ENCODE results near the gene LRRK2.
"Not testable (repeated sequence)": the region's sequence is repeated elsewhere in the genome, so short reads cannot be mapped to it uniquely, and the experiment has no call there.

LRRK2 gene

DNA sequence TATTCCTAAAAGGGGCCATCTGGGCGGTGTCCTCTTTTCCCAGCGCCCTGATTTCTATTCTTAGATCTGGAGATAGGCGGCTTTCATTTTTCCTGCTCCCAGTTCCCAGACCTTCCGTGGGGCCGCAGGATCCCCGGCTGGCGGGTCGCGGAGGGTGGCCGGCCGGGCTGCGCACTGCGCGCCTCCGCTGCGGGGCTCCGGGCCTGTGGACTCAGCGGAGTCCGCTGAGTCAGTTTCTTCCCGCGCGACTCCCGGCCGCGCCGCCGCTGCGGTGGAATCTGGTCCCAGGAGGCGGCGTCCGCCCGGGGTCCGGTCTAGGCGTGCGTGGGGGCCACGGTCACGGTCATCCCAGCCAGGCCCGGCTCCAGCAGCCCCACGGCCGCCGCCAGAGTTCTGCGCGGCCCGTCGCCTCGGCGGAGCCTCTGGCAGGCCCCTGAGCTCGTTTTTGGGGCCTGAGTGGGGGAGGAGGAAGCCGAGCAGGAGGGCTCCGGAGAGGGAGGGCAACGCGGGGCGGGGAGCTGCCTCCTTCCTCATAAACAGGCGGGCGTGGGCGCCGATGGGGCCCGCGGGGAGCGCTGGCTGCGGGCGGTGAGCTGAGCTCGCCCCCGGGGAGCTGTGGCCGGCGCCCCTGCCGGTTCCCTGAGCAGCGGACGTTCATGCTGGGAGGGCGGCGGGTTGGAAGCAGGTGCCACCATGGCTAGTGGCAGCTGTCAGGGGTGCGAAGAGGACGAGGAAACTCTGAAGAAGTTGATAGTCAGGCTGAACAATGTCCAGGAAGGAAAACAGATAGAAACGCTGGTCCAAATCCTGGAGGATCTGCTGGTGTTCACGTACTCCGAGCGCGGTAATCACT, at the start of gene LRRK2:
Gene LRRK2, plus strand, starts transcription at position 559 of the 853 bp plus-strand sequence. Its CDS starts 135 bp downstream, at position 694.
- no peak for FAIRE-seq

DNA sequence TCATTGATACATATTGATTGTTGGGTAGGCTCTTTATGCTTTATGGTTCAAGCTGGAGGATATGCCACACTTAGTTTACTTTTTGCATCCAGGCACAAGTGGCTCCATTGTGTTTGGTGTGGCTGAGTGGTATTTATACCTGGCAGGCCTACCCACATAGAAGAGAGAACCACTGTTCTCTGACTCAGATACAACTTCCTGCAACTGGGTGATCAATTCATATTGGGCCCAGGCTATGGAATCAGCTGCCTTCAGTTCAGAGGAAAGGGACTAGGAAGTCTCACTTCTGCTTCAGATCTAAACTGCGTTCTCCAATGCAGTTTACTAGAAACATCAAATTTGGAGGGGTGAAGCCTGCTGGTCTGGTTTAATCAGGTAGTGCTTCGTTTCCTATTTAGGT, 49.8 kb upstream of the LRRK2 start:
- FAIRE-seq: no peak

DNA sequence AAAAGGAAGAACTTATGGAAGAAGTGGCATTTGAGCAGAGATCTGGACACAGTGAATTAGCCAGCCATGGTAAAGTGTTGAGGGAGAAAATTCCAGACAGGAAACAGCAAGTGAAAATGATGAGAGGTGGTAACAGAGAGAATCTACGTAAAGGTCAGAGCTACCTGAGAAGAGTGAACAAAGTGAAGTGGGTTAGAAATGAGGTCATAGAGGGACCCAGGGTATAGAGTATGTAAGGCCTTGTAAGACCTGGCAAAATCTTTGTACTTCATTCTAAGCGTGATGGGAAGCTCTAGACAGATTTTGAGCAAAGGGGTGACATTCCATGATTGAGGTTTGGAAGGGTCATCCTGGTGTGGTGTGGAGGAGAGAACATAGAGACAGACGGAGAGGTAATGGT, 49.3 kb upstream of the LRRK2 start:
- FAIRE-seq: no peak

DNA sequence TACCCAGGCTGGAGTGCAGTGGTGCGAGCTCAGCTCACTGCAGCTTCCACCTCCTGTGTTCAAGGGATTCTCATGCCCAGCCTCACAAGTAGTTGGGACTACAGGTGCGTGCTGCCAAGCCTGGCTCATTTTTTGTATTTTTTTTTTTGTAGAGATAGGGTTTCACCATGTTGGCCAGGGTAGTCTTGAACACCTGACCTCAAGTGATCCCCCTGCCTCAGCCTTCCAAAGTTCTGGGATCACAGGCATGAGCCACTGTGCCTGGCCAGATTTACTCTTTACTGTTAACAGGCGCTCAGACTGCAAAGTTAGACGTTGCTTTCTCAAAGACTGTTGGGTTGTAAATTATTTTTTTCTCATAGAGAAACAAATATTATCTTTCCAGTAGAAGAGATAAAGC, 46.1 kb upstream of the LRRK2 start:
- FAIRE-seq: no peak

DNA sequence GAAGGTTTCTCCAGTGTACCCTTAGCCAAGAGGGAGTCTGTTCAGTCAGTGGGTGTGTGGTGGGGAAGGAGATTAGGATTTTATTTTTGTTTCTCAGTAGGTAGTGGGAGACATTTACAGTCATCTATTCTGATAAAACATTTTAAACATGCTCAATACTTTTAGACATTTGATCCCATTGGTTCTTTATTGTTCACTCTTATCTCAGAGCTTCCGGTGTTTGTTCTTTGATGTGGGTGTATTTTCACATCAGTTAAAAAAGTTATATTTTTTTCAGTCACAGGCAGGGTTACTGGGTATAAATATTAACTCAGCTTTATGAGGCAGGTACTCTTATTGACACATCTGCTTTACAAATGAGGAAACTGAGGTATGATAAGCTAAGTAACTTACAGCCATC, 43.3 kb upstream of the LRRK2 start:
- FAIRE-seq: no peak

DNA sequence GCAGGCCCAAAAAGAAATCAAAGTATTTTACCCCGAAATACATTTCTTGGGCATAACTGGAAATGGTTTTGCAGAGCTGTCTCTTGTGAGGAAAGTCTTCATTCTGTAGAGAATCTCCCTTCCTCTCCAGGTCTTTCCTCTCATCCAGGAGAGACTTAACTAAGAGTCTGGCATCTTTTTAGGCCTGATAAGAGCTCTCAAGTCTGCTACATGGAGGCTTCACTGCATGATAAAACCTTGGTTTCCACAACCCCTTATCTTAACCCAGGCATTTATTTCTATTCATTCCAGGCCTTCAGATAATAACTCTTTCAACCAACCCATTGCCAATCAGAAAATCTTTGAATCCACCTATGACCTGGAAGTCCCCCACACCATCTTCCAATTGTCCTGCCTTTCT, 41.1 kb upstream of the LRRK2 start:
- no peak for FAIRE-seq

DNA sequence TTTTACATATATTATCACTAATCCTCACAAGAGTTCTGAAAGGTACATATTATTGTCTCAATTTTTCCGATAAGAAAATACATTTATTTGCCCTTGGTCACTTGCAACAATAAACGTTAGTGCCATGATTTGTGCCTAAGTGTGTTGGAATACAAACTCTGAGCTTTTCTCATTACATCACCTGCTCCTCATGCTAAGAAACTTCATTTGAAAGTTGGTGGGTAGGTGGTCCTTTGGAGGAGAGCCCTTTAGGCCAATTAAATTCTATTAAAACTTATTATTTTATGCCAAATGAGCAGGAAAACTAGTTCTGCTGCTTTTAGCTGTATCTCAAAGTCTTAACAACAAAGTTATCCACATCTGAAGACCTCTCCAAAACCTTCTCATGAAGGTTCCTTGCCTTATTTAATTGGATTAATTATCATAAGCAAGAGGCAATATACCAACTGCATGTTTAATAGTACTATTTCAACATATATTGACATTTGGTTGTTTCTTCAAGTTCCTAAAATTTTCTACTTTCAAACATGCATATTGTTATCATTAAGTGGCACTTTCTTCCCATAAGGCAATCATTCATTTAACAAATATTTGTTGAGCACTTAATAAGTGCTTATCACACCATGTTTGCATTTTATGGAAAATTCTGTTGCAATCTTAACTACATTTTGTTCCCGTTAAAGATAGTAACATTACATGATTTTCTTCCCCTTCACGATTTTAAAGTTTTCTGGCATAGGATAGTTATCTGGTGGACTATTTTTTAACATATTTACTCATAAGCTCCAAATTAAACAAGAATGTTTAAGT, 40.1 kb upstream of the LRRK2 start:
- FAIRE-seq: no peak

DNA sequence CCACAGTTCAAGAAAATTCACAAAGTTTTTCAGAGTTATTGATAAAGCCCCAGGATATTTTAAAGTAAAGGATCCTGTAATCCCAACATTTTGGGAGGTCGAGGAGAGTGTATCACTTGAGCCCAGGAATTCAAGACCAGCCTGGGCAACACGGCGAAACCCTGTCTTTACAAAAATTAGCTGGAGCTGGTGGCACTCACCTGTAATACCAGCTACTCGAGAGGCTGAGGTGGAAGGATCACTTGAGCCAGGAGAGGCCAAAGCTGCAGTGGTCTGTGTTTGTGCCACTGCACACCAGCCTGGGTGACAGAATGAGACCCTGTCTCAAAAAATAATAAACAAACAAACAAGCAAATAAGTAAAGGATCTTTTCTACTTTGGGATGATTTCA, 39.5 kb upstream of the LRRK2 start:
- no peak for FAIRE-seq

DNA sequence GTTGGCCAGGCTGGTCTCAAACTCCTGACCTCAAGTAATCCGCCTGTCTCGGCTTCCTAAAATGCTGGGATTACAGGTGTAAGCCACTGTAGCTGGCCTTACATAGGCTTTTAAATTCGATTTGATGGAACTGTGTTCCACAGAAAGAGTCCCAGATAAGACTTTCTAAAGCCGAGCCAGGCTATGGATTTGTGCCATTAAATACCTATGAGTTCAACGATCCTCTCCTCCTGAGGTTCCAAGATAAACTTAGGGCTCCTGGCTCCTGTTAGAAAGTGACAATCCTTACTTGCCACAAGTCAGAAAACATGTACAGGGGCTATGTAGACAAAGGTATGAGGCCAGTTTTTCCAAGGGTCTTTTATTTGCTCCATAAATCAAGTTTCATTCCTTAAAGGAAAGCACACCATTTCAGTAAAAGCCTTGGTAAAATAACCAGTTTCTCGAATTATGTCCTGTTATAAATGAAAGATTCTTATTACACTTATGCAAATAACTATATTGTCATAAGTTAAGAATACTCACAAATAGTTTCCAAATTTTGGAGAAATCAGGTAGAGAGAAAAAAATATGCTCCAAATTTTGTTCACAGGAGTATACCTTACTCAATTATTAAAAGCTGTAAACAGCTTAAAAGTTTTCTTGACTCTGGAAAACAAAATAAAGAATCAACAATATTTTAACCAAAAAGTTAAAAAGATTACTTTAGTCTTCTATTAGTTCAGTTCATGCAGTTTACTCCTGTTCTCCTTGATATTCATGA, 36.1 kb upstream of the LRRK2 start:
- no peak for FAIRE-seq

DNA sequence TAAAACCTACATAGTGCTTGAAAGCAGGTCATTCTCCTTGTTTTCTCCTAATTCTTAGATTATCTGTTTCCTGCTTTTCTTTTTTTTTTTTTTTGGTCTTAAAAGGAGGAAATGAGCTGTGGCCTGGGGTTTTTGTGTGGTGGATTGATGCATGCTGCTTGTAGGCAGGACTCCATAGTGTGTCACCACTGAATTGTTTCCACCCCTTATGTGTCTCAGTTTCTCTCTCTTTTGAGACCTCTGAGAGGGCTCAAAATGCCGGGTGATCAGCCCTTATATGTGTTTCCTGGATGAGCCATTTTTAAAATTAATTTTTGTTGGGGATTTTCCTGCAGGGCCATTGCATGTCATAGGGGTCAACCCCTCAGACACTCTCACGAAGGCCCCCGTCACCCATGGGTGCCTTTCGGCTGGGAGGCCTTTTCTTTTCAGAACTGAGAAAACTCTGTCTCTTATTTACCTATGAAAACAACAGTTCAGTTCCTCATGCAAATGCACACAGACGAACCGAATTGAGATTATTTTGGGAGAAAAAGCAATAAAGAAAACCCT, 32.0 kb upstream of the LRRK2 start:
- no peak for FAIRE-seq

DNA sequence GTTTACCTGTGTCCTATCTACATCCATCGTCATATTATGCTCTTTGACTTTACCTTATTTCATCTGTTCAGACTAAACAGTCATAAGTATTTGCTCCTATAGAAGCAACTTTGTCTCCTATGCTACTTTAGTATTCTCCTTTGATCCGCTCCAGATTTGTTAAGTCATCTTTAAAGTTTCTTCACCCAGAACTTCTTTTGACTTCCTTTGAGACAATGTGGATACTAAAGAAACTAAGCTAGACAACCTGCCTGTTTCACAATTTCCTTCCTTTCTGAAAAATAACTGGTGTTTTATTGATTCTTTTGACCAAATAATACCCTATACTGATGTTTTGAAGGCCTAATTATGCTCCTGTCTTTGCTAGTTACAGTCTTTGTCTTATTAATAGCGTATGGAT, 30.0 kb upstream of the LRRK2 start:
- FAIRE-seq: no peak

DNA sequence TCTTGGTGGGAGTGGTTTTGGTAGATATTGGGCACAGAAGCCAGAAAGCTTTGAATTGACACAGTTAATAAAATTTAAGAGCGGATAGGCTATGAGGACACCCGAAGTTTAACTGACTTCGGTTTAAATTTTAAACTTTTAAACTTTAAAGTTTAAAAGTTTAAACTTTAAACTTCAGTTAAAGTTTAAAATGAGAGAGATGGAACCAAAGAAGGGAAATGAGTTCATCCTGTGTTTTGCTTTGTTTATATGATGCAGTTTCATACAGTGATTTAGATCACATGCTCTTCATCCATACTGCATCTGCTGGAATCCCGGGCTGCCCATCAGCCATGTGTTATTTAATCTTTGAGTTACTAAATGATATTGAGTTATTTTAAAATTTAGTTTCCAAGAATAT, 27.2 kb upstream of the LRRK2 start:
- FAIRE-seq: no peak

DNA sequence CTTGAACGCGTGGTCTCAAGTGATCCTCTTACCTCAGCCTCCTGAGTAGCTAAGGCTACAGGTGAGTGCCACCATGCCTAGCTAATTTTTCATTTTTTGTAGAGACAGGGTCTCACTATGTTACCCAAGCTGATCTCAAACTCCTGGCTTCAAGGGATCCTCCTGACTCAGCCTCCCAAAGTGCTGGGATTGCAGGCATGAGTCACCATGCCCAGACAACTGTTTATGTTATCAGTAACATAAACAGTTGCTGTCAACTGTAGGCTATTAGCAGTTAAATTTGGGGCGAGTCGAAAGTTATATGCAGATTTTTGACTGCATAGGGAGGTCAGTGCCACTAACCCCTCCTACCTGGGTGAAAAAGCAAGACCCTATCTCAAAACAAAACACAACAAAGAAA, 26.2 kb upstream of the LRRK2 start:
- no peak for FAIRE-seq

DNA sequence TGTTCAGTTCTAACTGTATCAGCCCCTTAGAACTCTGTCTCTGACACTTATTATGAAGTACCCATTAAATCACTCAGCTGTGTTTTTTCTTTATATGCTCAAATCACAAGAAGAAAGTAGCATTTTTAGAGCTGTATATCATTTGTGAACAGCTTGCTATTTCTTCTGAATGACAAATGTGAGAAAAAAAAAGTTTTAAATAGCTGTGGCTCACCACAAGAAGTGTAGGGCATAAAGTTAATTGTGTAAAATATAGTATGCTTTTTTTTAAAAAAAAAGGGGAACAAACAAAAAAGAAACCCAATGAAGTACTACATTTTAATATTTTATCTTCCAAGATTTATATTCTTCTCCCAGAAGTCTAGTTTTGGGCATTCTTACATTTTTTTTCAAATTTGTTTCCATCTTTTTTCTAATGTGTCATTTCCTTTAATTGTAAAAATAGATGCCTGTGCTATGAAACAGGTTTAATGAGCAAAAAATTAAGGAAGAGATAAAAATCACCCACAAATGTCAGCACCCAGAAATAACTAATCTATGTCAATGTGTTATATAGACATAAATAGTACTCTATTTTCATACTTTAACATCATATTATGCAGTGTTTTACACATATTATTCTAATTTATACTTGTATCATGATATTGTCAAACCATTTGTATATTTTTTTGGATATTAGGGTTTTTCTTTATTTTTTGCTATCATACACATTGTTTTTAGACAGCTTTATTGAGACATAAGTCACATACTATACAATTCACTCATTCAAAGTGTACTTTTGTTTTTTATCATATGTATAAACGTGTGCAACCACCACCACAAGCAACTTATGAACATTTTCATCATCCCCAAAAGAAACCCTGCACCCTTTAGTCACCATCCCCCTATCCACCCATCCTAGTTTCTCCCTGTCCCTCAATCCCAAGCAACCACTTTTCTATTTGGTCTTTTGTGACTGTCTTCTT, 22.4 kb upstream of the LRRK2 start:
- no peak for FAIRE-seq

DNA sequence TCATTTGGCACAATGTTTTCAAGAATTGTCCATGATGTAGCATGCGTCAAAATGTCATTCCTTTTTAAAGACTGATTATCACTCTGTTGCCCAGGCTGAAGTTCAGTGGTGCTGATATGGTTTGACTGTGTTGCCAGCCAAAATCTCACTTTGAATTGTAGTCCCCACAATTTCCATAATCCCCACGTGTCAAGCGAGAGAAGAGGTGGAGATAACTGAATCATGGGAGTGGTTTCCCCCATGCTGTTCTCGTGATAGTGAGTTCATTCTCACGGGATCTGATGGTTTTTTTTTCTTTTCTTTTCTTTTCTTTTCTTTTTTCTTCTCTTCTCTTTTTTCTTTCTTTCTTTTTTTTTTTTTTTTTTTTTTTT, 21.8 kb upstream of the LRRK2 start:
- FAIRE-seq: no peak

DNA sequence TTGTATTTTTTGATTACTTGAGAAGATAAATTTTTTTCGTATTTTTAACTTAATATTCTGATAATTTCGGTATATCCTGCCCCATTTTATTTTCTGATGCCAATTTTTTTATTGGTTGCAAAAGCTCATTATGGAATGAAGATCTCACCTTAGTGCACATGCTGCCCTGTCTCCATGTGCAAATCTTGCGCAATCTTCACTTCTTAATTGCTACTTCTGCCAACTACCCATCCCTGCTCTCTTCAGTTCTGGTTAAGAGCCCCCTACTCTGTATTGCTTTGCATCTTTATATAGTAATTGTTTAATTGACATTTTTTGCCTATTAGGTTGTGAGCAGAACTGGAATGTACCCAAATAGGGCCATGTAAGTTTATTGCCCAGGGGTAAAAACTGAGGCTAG, 20.5 kb upstream of the LRRK2 start:
- no peak for FAIRE-seq

DNA sequence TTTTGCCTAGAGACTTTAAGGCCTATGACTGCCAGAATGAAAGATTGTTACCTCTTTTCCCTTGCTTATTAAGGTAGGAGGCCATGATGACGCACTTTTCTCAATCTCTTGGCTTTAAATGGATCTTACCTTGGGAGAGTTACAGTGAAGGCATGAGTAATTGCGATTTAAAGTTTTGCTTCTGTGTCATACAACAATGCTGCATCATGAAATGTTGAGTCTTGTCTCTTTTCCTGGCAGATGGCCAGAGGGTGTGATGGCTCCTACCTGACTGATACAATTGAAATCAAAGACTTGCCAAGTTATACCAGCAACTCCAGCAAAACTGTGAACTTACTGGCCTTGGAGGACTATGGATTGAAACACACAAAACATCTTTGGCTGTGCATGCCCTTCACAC, 17.2 kb upstream of the LRRK2 start:
- FAIRE-seq: no peak

DNA sequence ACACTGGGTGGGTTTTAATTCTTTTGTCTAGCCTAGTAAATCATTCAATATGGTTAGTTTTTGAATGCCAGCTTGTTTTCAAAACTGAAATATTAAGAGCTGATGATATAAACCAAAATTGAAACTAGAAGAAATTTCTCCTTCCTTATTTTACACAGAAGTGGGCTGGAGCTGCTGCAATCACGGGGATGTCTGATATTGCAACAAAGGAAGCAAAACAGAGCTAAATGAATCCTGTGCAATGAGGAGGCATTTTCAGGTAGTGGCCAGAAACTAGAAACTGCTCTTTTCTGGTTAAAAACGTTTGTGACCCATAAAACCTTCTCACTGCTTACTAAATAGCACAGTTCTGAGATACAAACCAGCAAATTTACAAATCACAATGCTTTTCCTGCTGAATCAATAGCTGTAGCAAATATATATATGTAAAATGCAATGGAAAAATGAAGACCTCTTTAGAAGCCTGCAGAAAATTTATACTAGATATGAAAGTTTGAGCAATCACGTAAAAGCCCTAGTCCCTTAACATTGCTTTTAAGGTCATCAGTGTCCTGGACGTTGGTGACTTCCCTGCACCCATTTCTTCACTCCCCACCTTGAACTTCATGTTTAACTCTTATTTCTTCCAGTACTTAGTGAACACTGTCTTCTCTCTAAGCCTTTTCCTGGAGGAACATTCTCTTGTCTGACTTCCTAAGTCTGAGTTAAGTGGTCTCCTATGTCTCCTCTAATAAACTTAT, 15.9 kb upstream of the LRRK2 start:
- FAIRE-seq: no peak

DNA sequence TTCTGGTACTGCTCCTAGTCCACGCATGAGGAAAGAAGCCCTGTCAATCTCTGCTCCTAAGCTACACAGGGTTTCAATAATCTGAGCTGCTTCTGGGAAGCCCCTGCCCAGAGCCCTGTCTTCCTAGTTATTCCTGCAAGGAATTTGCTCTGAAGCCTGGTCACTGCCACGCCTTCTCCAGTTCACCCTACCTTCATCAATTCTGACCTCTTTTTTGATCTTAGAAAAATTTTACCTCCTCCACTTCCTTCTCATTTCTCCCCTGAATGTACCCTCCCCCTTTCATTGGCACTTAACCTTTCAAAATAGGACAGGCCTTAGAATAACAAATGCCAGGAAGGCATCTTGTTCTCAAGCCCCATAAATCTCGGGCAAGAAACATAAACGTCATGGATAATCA, 14.9 kb upstream of the LRRK2 start:
- no peak for FAIRE-seq

DNA sequence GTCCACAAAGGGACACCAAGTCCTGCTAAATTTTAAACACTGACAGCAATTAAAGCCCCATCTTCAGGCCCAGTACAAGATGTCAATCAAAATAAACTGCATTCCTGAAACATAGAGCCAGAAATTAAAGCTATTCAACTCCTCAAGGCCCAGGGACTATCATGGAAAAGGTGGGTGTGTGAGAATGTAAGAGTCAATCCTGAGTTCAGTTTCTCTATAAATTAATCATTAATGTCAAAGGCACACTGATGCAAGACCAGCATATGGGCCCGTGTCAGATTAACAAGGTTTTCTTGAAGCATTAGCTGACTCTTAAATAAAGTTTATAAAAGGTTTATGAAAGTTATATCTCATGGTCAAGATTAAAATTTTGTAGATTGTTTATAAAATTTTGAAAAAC, 13.6 kb upstream of the LRRK2 start:
- FAIRE-seq: not testable (repeated sequence)

DNA sequence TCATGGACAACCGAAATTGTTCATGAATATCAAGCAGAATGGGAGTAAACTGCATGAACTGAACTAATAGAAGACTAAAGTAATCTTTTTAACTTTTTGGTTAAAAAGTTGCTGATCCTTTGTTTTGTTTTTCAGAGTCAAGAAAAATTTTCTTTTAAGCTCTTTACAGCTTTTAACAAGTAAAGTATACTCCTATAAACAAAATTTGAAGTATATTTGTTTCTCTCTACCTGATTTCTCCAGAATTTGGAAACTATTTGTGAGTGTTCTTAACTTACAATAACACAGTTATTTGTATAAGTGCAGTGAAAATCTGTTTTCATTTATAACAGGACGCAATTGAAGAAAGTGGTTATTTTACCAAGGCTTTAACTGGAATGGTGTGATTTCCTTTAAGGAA, 12.2 kb upstream of the LRRK2 start:
- no peak for FAIRE-seq

Data from TTC549 (cell line).